Adrenal gland (tissue), 12 donors: Measurements from ENCODE around the gene ACACB. TPM values are rescaled to one million over a fixed set of nuclear protein-coding genes. Genes with fewer than 3 reads are reported as not detected.

Experiments used
- DNase-seq, 7 donors: peaks; one replicate each; pipeline ENCODE4 v3.0.0-alpha.2; 2019 to 2020
- H3K27ac ChIP-seq, 5 donors: fragments of 200-600 bp; sonication (generic) in 4 of 5; 1 replicate in 3 of 5; 2 replicates in 2 of 5; pipeline versions ENCODE4 v1.5.1 to v1.8.0; 2016 to 2020; ENCODE audit warnings: mild to moderate bottlenecking in 1 of 5
- H3K27me3 ChIP-seq: fragments of 200-600 bp; 2 replicates; pipeline ENCODE4 v1.8.0; 2021
- H3K36me3 ChIP-seq, 2 donors: fragments of 200-600 bp; replicated peaks in 1 of 2; 1 replicate in 1 of 2; 2 replicates in 1 of 2; pipeline versions ENCODE4 v1.5.1 to v1.8.0; 2018 to 2022
- H3K4me1 ChIP-seq, 2 donors: fragments of 200-600 bp; replicated peaks in 1 of 2; 1 replicate in 1 of 2; 2 replicates in 1 of 2; pipeline versions ENCODE4 v1.5.1 to v1.8.0; 2018 to 2021
- H3K4me3 ChIP-seq, 4 donors: fragments of 200-600 bp; sonication (generic) in 3 of 4; one replicate each; pipeline ENCODE4 v1.5.1; 2016 to 2018
- H3K9me3 ChIP-seq, 3 donors: fragments of 200-600 bp; sonication (generic) in 1 of 3; replicated peaks in 1 of 3; 1 replicate in 2 of 3; 2 replicates in 1 of 3; pipeline versions ENCODE4 v1.5.1 to v1.8.0; 2016 to 2021
- CTCF ChIP-seq, 6 experiments: fragments of 450-650 bp in 4 of 6; fragments of 200-600 bp in 2 of 6; sonication (generic) in 1 of 6; IDR thresholded peaks; 1 replicate in 5 of 6; 2 replicates in 1 of 6; pipeline versions ENCODE4 v1.5.1 to v1.8.0; 2016 to 2021; ENCODE audit warnings: antibody characterized with exemption in 6 of 6, mild to moderate bottlenecking in 2 of 6, moderate library complexity in 1 of 6
- POLR2A ChIP-seq, 2 donors: fragments of 450-650 bp; IDR thresholded peaks; one replicate each; pipeline ENCODE4 v1.6.1; 2017; ENCODE audit warnings: antibody characterized with exemption in 2 of 2, mild to moderate bottlenecking in 2 of 2, moderate library complexity in 1 of 2
- WGBS, 4 donors: extraction: QIAGEN DNeasy Blood & Tissue Kit in 2 of 4; methylation state at CpG; one replicate each; pipeline versions ENCODE4 v1.1.5 to v1.1.7; 2013 to 2017; 5-methylcytosine and 5-hydroxymethylcytosine counted together
- intact Hi-C, 2 donors: fragments of 100-400 bp; cut with DNase I; formaldehyde crosslinking; loops; one replicate each; pipeline versions ENCODE4 v1.14.1 to v1.15.0; 2022 to 2023
- polyA plus RNA-seq, 3 donors: library from polyadenylated mRNA; stranded (reverse); fragments of 200-250 nt in 2 of 3; fragments of 350-450 nt in 1 of 3; fragmentation: Illumina TruSeq in 1 of 3; extraction: RNeasy Lipid Tissue Mini Kit (QIAGEN cat#74804) in 1 of 3; gene quantifications; one replicate each; pipeline ENCODE4 v1.2.3, GENCODE V29; 2013 to 2014
- total RNA-seq, 9 donors: library from RNA; depleted of rRNA in 4 of 9; stranded (reverse); fragments of >200 nt in 4 of 9; fragments of 120-200 nt in 1 of 9; fragmentation: NEBNext Ultra II Directional in 1 of 9; extraction: Animal tissue kit (Norgen Biotek cat#: 25700) in 1 of 9; gene quantifications; one replicate each; pipeline versions ENCODE4 v1.1.0 to v1.2.4, GENCODE V29; 2013 to 2023
- donor health status: healthy with polysubstance abuse.
- donor health status: Bipolar disorder and iron deficiency.
- donor health status: DM: yes; HTN: yes; CAD: no.
- donor health status: DM: no; HTN: no; CAD: no.
- donor health status: DM: no; HTN: no; CAD: no.
- donor health status: DM: yes; HTN: yes; CAD: no.

Gene ACACB
- total and polyA plus RNA-seq, 12 donors, result 35.5 to 143 (median 65.7) TPM

- DNase-seq, result no peak
- TF ChIP-seq POLR2A (IDR thresholded peaks at IDR 0.05) (no peak), CTCF (IDR thresholded peaks at IDR 0.05) (no peak)
- Histone ChIP-seq H3K36me3 (no peaks in the 10 kb centered on the region), H3K4me3 (no peak overlapping the region), H3K4me1 (no peaks in the 10 kb centered on the region), H3K27me3 (no peaks in the 10 kb centered on the region), H3K27ac (no peak overlapping the region), H3K9me3 (no peaks in the 10 kb centered on the region)
- 82 to 88% (median 84%) methylated on average over 4 of the region's 4 CpGs for WGBS, 4 donors
- intact Hi-C loops, result no loop called here
Measured at GRCh38 chr12:109275173-109275572, 158.8 kb downstream of the ACACB start.

- no peaks in the 10 kb centered on the region for H3K9me3 ChIP-seq
- H3K27me3 ChIP-seq, result no peaks in the 10 kb centered on the region
- no peaks in the 10 kb centered on the region for H3K36me3 ChIP-seq
- H3K4me1 ChIP-seq, result no peaks in the 10 kb centered on the region
- TF ChIP-seq POLR2A (IDR thresholded peaks at IDR 0.05), result no peak
- no peak for TF ChIP-seq CTCF (IDR thresholded peaks at IDR 0.05)
- 87 to 93% (median 92%) methylated on average over 5 of the region's 5 CpGs for WGBS, 4 donors
- no peak overlapping the region for H3K27ac ChIP-seq
- DNase-seq, result no peak
- no peak overlapping the region for H3K4me3 ChIP-seq
- intact Hi-C loops, result no loop called here
Measured at GRCh38 chr12:109276160-109276559, 159.8 kb downstream of the ACACB start.

- DNase-seq, result no peak
- Histone ChIP-seq H3K36me3 (no peaks in the 10 kb centered on the region), H3K9me3 (no peaks in the 10 kb centered on the region), H3K27ac (no peak overlapping the region), H3K4me1 (no peaks in the 10 kb centered on the region), H3K4me3 (no peak overlapping the region), H3K27me3 (no peaks in the 10 kb centered on the region)
- TF ChIP-seq CTCF (IDR thresholded peaks at IDR 0.05) (no peak), POLR2A (IDR thresholded peaks at IDR 0.05) (no peak)
- 87 to 93% (median 90%) methylated on average over 7 to 8 of the region's 8 CpGs for WGBS, 4 donors
- intact Hi-C loops, result no loop called here
Measured at GRCh38 chr12:109277255-109277898, 161.0 kb downstream of the ACACB start.

GRCh38 chr12:109277899-109278762 is 161.7 kb downstream of the ACACB start:
- 51 to 60% (median 57%) methylated on average over 14 to 15 of the region's 15 CpGs for WGBS, 4 donors
- H3K36me3 ChIP-seq, result no peaks in the 10 kb centered on the region
- no peaks in the 10 kb centered on the region for H3K4me1 ChIP-seq
- no peaks in the 10 kb centered on the region for H3K27me3 ChIP-seq
- no peak overlapping the region for H3K27ac ChIP-seq
- TF ChIP-seq CTCF (IDR thresholded peaks at IDR 0.05) (no peak), POLR2A (IDR thresholded peaks at IDR 0.05) (no peak)
- intact Hi-C loops, result no loop called here
- no peak overlapping the region for H3K4me3 ChIP-seq
- DNase-seq, result peak in 2 of 7 donors; percentile 16 to 21
- H3K9me3 ChIP-seq, result no peaks in the 10 kb centered on the region
